HEK293 (cell line): ENCODE data around the gene KITLG.

Experiments
- CTCF ChIA-PET: fragments of 350-600 bp; formaldehyde crosslinking; extraction: SDS; loops from one replicate; lab custom pipeline; 2021; ENCODE audit warnings: antibody characterized with exemption; lab: Yijun Ruan, JAX
- POLR2A ChIA-PET: fragments of 300-600 bp; formaldehyde crosslinking; extraction: SDS; loops from one replicate; lab custom pipeline; 2020; ENCODE audit warnings: antibody characterized with exemption, inconsistent platforms; lab: Yijun Ruan, JAX
- H3K27ac ChIP-seq: fragments of 200-500 bp; sonication (Bioruptor generic); 2 replicates; pipeline ENCODE4 v1.5.1; 2014; ENCODE audit warnings: low read depth, low read length, control low read depth, inconsistent platforms; ENCODE audit errors: extremely low read depth
- H3K36me3 ChIP-seq, 2 experiments: fragments of 200-500 bp in 1 of 2; sonication (Bioruptor generic) in 1 of 2; 1 replicate in 1 of 2; 2 replicates in 1 of 2; pipeline ENCODE4 v1.5.1; 2014 to 2017; ENCODE audit warnings: inconsistent platforms in 2 of 2, low read length in 2 of 2; ENCODE audit not compliant: control insufficient read depth in 2 of 2, insufficient read depth in 1 of 2
- H3K4me1 ChIP-seq: fragments of 200-500 bp; sonication (Bioruptor generic); 2 replicates; pipeline ENCODE4 v1.5.1; 2014; ENCODE audit warnings: mild to moderate bottlenecking, low read length, inconsistent platforms; ENCODE audit not compliant: control insufficient read depth, insufficient read depth
- H3K4me3 ChIP-seq: 2 replicates; pipeline ENCODE4 v1.5.1; 2011; ENCODE audit warnings: low read depth, mild to moderate bottlenecking, control low read depth, low read length, moderate library complexity
- H3K9me3 ChIP-seq: fragments of 200-500 bp; sonication (Bioruptor generic); 2 replicates; pipeline ENCODE4 v1.5.1; 2014; ENCODE audit warnings: low read depth, low read length, inconsistent platforms; ENCODE audit not compliant: control insufficient read depth, insufficient read depth
- AEBP2 ChIP-seq: fragments of 450-650 bp; formaldehyde crosslinking; IDR thresholded peaks from 2 replicates; pipeline ENCODE4 v1.5.1; 2016; ENCODE audit warnings: missing biosample characterization, missing genetic modification characterization, borderline replicate concordance
- BCL11B ChIP-seq: fragments of 450-650 bp; formaldehyde crosslinking; IDR thresholded peaks from 2 replicates; pipeline ENCODE4 v1.5.1; 2016; ENCODE audit warnings: low read depth, missing biosample characterization, missing genetic modification characterization
- ELK4 ChIP-seq: IDR thresholded peaks from 2 replicates; pipeline ENCODE4 v1.6.1; 2011; ENCODE audit warnings: mild to moderate bottlenecking, low read depth, low read length, borderline replicate concordance
- KLF16 ChIP-seq: fragments of 450-650 bp; formaldehyde crosslinking; IDR thresholded peaks from 2 replicates; pipeline ENCODE4 v1.5.1; 2017; ENCODE audit warnings: missing biosample characterization, missing genetic modification characterization
- MYNN ChIP-seq: fragments of 450-650 bp; formaldehyde crosslinking; IDR thresholded peaks from 2 replicates; pipeline ENCODE4 v1.5.1; 2016; ENCODE audit warnings: missing biosample characterization, missing genetic modification characterization, borderline replicate concordance
- REST ChIP-seq: fragments of 450-650 bp; formaldehyde crosslinking; IDR thresholded peaks from 2 replicates; pipeline ENCODE4 v1.5.1; 2016; ENCODE audit warnings: missing biosample characterization, missing genetic modification characterization
- SETDB1 ChIP-seq: IDR thresholded peaks from one replicate; pipeline ENCODE4 v1.6.1; 2017; ENCODE audit warnings: mild to moderate bottlenecking, low read length, moderate library complexity, mixed read lengths; ENCODE audit not compliant: insufficient read length
- TRIM28 ChIP-seq: IDR thresholded peaks from 2 replicates; pipeline ENCODE4 v1.6.1; 2011; ENCODE audit warnings: low read length, control low read depth, borderline replicate concordance
- ZNF146 ChIP-seq: fragments of 450-650 bp; formaldehyde crosslinking; IDR thresholded peaks from 2 replicates; pipeline ENCODE4 v1.5.1; 2016; ENCODE audit warnings: missing biosample characterization, missing genetic modification characterization
- ZNF211 ChIP-seq: fragments of 450-650 bp; formaldehyde crosslinking; IDR thresholded peaks from 2 replicates; pipeline ENCODE4 v1.5.1; 2016; ENCODE audit warnings: low read depth, missing biosample characterization, missing genetic modification characterization
- ZNF239 ChIP-seq: fragments of 450-650 bp; formaldehyde crosslinking; IDR thresholded peaks from 2 replicates; pipeline ENCODE4 v1.5.1; 2016; ENCODE audit warnings: missing biosample characterization, missing genetic modification characterization
- ZNF513 ChIP-seq: fragments of 450-650 bp; IDR thresholded peaks from 2 replicates; pipeline ENCODE4 v1.5.1; 2018; ENCODE audit warnings: missing biosample characterization, missing genetic modification characterization
- ZNF555 ChIP-seq: fragments of 450-650 bp; formaldehyde crosslinking; conservative IDR thresholded peaks from 2 replicates; pipeline ENCODE4 v1.5.1; 2017; ENCODE audit warnings: missing biosample characterization, mild to moderate bottlenecking, missing genetic modification characterization, inconsistent platforms
- TF ChIP-seq, protein P1 (sequence below): fragments of 450-650 bp; formaldehyde crosslinking; IDR thresholded peaks from 2 replicates; pipeline ENCODE4 v1.5.1; 2016; ENCODE audit warnings: missing biosample characterization, missing genetic modification characterization
- TF ChIP-seq, protein P2 (sequence below): fragments of 450-650 bp; formaldehyde crosslinking; IDR thresholded peaks from 2 replicates; pipeline ENCODE4 v1.5.0; 2017; ENCODE audit warnings: missing biosample characterization, missing genetic modification characterization, borderline replicate concordance
- TF ChIP-seq, protein P3 (sequence below): fragments of 450-650 bp; formaldehyde crosslinking; conservative IDR thresholded peaks from 2 replicates; pipeline ENCODE4 v1.5.1; 2016; ENCODE audit warnings: low read depth, missing biosample characterization, missing genetic modification characterization
- TF ChIP-seq, protein P4 (sequence below): fragments of 450-650 bp; formaldehyde crosslinking; IDR thresholded peaks from 2 replicates; pipeline ENCODE4 v1.5.1; 2017; ENCODE audit warnings: missing biosample characterization, missing genetic modification characterization

The KITLG gene

GRCh38 chr12:88496891-88497371, 83.3 kb downstream of the KITLG start:
- no peaks in the 10 kb centered on the region for H3K4me1 ChIP-seq
- CTCF ChIA-PET: no interaction called here
- TF ChIP-seq REST: no peak
- TF ChIP-seq, protein P1, sequence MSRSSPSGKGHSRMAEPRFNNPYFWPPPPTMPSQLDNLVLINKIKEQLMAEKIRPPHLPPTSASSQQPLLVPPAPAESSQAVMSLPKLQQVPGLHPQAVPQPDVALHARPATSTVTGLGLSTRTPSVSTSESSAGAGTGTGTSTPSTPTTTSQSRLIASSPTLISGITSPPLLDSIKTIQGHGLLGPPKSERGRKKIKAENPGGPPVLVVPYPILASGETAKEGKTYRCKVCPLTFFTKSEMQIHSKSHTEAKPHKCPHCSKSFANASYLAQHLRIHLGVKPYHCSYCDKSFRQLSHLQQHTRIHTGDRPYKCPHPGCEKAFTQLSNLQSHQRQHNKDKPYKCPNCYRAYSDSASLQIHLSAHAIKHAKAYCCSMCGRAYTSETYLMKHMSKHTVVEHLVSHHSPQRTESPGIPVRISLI (tag by site-specific recombination): no peak
- TF ChIP-seq, protein P2, sequence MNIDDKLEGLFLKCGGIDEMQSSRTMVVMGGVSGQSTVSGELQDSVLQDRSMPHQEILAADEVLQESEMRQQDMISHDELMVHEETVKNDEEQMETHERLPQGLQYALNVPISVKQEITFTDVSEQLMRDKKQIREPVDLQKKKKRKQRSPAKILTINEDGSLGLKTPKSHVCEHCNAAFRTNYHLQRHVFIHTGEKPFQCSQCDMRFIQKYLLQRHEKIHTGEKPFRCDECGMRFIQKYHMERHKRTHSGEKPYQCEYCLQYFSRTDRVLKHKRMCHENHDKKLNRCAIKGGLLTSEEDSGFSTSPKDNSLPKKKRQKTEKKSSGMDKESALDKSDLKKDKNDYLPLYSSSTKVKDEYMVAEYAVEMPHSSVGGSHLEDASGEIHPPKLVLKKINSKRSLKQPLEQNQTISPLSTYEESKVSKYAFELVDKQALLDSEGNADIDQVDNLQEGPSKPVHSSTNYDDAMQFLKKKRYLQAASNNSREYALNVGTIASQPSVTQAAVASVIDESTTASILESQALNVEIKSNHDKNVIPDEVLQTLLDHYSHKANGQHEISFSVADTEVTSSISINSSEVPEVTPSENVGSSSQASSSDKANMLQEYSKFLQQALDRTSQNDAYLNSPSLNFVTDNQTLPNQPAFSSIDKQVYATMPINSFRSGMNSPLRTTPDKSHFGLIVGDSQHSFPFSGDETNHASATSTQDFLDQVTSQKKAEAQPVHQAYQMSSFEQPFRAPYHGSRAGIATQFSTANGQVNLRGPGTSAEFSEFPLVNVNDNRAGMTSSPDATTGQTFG (tag by site-specific recombination): no peak
- no peak for TF ChIP-seq ZNF146 (tag by site-specific recombination)
- no peak for TF ChIP-seq ZNF211 (tag by site-specific recombination)
- TF ChIP-seq KLF16 (tag by site-specific recombination): no peak
- H3K9me3 ChIP-seq: no peaks in the 10 kb centered on the region
- POLR2A ChIA-PET: no interaction called here
- peaks cover 3 to 5% of the 10 kb centered on the region in 2 experiments; a peak in 2 of 3 replicates for H3K36me3 ChIP-seq
- no peak overlapping the region for H3K4me3 ChIP-seq
- no peak overlapping the region for H3K27ac ChIP-seq

DNA sequence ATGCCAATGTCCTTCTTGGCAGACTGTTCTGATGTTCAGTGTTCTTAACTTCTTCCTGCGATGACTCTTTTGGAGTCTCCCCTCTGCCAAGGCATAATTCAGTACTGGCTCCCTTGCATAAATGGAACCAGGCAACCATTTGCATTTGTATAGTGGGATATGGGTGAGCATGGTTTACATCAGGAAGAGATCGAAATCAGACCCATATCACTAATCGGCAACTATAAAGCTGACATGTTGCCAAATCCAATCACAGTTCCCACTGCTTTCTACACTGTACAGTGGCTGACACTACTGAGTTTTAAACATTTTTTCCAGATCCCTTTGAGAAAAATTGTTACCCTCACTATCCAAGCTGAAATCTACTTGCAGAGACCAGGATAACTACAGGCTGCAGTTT, 83.8 kb downstream of the KITLG start:
- CTCF ChIA-PET: no interaction called here
- no peak overlapping the region for H3K27ac ChIP-seq
- H3K4me3 ChIP-seq: no peak overlapping the region
- peaks cover 3 to 5% of the 10 kb centered on the region in 2 experiments; a peak in 2 of 3 replicates for H3K36me3 ChIP-seq
- H3K4me1 ChIP-seq: no peaks in the 10 kb centered on the region
- POLR2A ChIA-PET: no interaction called here
- H3K9me3 ChIP-seq: no peaks in the 10 kb centered on the region
- TF ChIP-seq ZNF239 (tag by site-specific recombination) (no peak), ELK4 (no peak), MYNN (tag by site-specific recombination) (no peak), BCL11B (no peak), ZNF555 (tag by site-specific recombination) (no peak), AEBP2 (tag by site-specific recombination) (no peak), SETDB1 (no peak), TRIM28 (no peak), ZNF513 (tag by site-specific recombination) (no peak)
- TF ChIP-seq, protein P3, sequence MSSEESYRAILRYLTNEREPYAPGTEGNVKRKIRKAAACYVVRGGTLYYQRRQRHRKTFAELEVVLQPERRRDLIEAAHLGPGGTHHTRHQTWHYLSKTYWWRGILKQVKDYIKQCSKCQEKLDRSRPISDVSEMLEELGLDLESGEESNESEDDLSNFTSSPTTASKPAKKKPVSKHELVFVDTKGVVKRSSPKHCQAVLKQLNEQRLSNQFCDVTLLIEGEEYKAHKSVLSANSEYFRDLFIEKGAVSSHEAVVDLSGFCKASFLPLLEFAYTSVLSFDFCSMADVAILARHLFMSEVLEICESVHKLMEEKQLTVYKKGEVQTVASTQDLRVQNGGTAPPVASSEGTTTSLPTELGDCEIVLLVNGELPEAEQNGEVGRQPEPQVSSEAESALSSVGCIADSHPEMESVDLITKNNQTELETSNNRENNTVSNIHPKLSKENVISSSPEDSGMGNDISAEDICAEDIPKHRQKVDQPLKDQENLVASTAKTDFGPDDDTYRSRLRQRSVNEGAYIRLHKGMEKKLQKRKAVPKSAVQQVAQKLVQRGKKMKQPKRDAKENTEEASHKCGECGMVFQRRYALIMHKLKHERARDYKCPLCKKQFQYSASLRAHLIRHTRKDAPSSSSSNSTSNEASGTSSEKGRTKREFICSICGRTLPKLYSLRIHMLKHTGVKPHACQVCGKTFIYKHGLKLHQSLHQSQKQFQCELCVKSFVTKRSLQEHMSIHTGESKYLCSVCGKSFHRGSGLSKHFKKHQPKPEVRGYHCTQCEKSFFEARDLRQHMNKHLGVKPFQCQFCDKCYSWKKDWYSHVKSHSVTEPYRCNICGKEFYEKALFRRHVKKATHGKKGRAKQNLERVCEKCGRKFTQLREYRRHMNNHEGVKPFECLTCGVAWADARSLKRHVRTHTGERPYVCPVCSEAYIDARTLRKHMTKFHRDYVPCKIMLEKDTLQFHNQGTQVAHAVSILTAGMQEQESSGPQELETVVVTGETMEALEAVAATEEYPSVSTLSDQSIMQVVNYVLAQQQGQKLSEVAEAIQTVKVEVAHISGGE: no peak
- TF ChIP-seq, protein P4, sequence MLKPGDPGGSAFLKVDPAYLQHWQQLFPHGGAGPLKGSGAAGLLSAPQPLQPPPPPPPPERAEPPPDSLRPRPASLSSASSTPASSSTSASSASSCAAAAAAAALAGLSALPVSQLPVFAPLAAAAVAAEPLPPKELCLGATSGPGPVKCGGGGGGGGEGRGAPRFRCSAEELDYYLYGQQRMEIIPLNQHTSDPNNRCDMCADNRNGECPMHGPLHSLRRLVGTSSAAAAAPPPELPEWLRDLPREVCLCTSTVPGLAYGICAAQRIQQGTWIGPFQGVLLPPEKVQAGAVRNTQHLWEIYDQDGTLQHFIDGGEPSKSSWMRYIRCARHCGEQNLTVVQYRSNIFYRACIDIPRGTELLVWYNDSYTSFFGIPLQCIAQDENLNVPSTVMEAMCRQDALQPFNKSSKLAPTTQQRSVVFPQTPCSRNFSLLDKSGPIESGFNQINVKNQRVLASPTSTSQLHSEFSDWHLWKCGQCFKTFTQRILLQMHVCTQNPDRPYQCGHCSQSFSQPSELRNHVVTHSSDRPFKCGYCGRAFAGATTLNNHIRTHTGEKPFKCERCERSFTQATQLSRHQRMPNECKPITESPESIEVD (tag by site-specific recombination): no peak
